ENCODE results near the gene MYOCD. TPM values are rescaled to one million over a fixed set of nuclear protein-coding genes. Genes with fewer than 3 reads are reported as not detected.

Gene MYOCD
- polyA plus RNA-seq, 1 donor (not counting 4 experiments of a cell fraction or from before 2014, with no cell fraction given) = not detected

- dilution Hi-C loops (cut with MboI; ENCODE audit: extremely low pct_ligation_motif_present, low sequenced_read_pairs) = loop anchor here (25.0 kb wide), 1 partner anchor 522 kb away; no protein-coding TSS in a partner anchor
- no peaks in the 10 kb centered on the region for H3K36me3 ChIP-seq (ENCODE audit: control insufficient read depth in 2 of 2, extremely low read depth in 1 of 2, insufficient read depth in 2 of 2, low read length in 2 of 2)
Observed at GRCh38 chr17:12709063-12709462, 43.4 kb downstream of the MYOCD start.

GRCh38 chr17:12712415-12712814, 46.7 kb downstream of the MYOCD start:
- H3K4me1 ChIP-seq (ENCODE audit: control insufficient read depth, extremely low read depth, insufficient read depth, low read length) = no peaks in the 10 kb centered on the region
- TF ChIP-seq EZH2 (IDR thresholded peaks at IDR 0.05; ENCODE audit: low read length) = no peak
- no peak for TF ChIP-seq CTCF (optimal IDR thresholded peaks at IDR 0.05 in 1 of 3, IDR thresholded peaks at IDR 0.05 in 1 of 3, conservative IDR thresholded peaks at IDR 0.05 in 1 of 3; ENCODE audit: extremely low read depth in 1 of 3, insufficient read depth in 2 of 3, low read length in 3 of 3)
- no peaks in the 10 kb centered on the region for H3K9me3 ChIP-seq (ENCODE audit: control insufficient read depth, low read depth, low read length)
- H2AFZ ChIP-seq (ENCODE audit: control insufficient read depth, low read length) = no peak overlapping the region
- H3K36me3 ChIP-seq (ENCODE audit: control insufficient read depth in 2 of 2, extremely low read depth in 1 of 2, insufficient read depth in 2 of 2, low read length in 2 of 2) = no peaks in the 10 kb centered on the region
- H3K9me1 ChIP-seq (ENCODE audit: control insufficient read depth, extremely low read depth, insufficient read depth, low read length) = no peaks in the 10 kb centered on the region
- FAIRE-seq (no peak), DNase-seq (ENCODE audit: low read depth, low spot score) (no peak)
- no peak overlapping the region for H3K9ac ChIP-seq (ENCODE audit: control insufficient read depth, extremely low read depth, insufficient read depth, low read length)
- dilution Hi-C loops (cut with MboI; ENCODE audit: extremely low pct_ligation_motif_present, low sequenced_read_pairs) = loop anchor here (25.0 kb wide), 1 partner anchor 525 kb away; no protein-coding TSS in a partner anchor
- H4K20me1 ChIP-seq (ENCODE audit: control insufficient read depth, extremely low read depth, insufficient read depth, low read length) = no peaks in the 10 kb centered on the region
- H3K27ac ChIP-seq (ENCODE audit: control insufficient read depth, insufficient read depth, low read length) = no peak overlapping the region
- H3K79me2 ChIP-seq (ENCODE audit: control insufficient read depth, insufficient read depth, low read length) = no peaks in the 10 kb centered on the region
- no peaks in the 10 kb centered on the region for H3K27me3 ChIP-seq (ENCODE audit: control insufficient read depth, extremely low read depth, insufficient read depth, low read length)
- H3K4me3 ChIP-seq (ENCODE audit: control insufficient read depth in 2 of 3, extremely low read depth in 1 of 3, insufficient read depth in 2 of 3, low read depth in 1 of 3, low read length in 3 of 3) = no peak overlapping the region
- H3K4me2 ChIP-seq (ENCODE audit: control insufficient read depth, extremely low read depth, insufficient read depth, low read depth, low read length) = no peak overlapping the region

More at GRCh38 chr17:12709063-12709462, 43.4 kb downstream of the MYOCD start:
- Histone ChIP-seq H4K20me1 (ENCODE audit: control insufficient read depth, extremely low read depth, insufficient read depth, low read length) (no peaks in the 10 kb centered on the region), H3K27ac (ENCODE audit: control insufficient read depth, insufficient read depth, low read length) (no peak overlapping the region), H3K9ac (ENCODE audit: control insufficient read depth, extremely low read depth, insufficient read depth, low read length) (no peak overlapping the region), H2AFZ (ENCODE audit: control insufficient read depth, low read length) (no peak overlapping the region), H3K9me1 (ENCODE audit: control insufficient read depth, extremely low read depth, insufficient read depth, low read length) (no peaks in the 10 kb centered on the region), H3K27me3 (ENCODE audit: control insufficient read depth, extremely low read depth, insufficient read depth, low read length) (no peaks in the 10 kb centered on the region), H3K79me2 (ENCODE audit: control insufficient read depth, insufficient read depth, low read length) (no peaks in the 10 kb centered on the region), H3K4me3 (ENCODE audit: control insufficient read depth in 2 of 3, extremely low read depth in 1 of 3, insufficient read depth in 2 of 3, low read depth in 1 of 3, low read length in 3 of 3) (no peak overlapping the region), H3K9me3 (ENCODE audit: control insufficient read depth, low read depth, low read length) (no peaks in the 10 kb centered on the region), H3K4me2 (ENCODE audit: control insufficient read depth, extremely low read depth, insufficient read depth, low read depth, low read length) (no peak overlapping the region), H3K4me1 (ENCODE audit: control insufficient read depth, extremely low read depth, insufficient read depth, low read length) (no peaks in the 10 kb centered on the region)
- TF ChIP-seq CTCF (optimal IDR thresholded peaks at IDR 0.05 in 1 of 3, IDR thresholded peaks at IDR 0.05 in 1 of 3, conservative IDR thresholded peaks at IDR 0.05 in 1 of 3; ENCODE audit: extremely low read depth in 1 of 3, insufficient read depth in 2 of 3, low read length in 3 of 3) = no peak
- TF ChIP-seq EZH2 (IDR thresholded peaks at IDR 0.05; ENCODE audit: low read length) = no peak
- DNase-seq (ENCODE audit: low read depth, low spot score) (no peak), FAIRE-seq (no peak)
